Neuron (in vitro differentiated cells): ENCODE results near the gene RNU6-1.
A peak's percentile ranks its signal among the peaks of the same experiment; 100 is the strongest.

ENCODE experiments used
- H2AFZ ChIP-seq: one replicate; pipeline ENCODE4 v1.6.1; 2013; ENCODE audit warnings: low read depth, mild to moderate bottlenecking, inconsistent platforms, low read length, moderate library complexity
- H3K27me3 ChIP-seq: one replicate; pipeline ENCODE4 v1.6.1; 2013; ENCODE audit warnings: low read length; ENCODE audit not compliant: insufficient read depth
- H3K36me3 ChIP-seq: one replicate; pipeline ENCODE4 v1.6.1; 2013; ENCODE audit warnings: low read length; ENCODE audit not compliant: insufficient read depth
- H3K4me1 ChIP-seq: one replicate; pipeline ENCODE4 v1.6.1; 2013; ENCODE audit warnings: low read length; ENCODE audit not compliant: insufficient read depth
- H3K4me3 ChIP-seq: 2 replicates; pipeline ENCODE4 v1.5.1; 2013; ENCODE audit warnings: mild to moderate bottlenecking, low read length, moderate library complexity
- H3K9me3 ChIP-seq: one replicate; pipeline ENCODE4 v1.6.1; 2013; ENCODE audit warnings: low read length

RNU6-1 gene

GRCh38 chr15:67835297-67836133, 4.3 kb downstream of the RNU6-1 start:
- no peak overlapping the region for H2AFZ ChIP-seq
- no peak overlapping the region for H3K4me3 ChIP-seq
- H3K4me1 ChIP-seq: peaks cover 31% of the 10 kb centered on the region
- H3K27me3 ChIP-seq: peaks cover 38% of the 10 kb centered on the region
- no peaks in the 10 kb centered on the region for H3K36me3 ChIP-seq
- H3K9me3 ChIP-seq: peaks cover 4% of the 10 kb centered on the region

- peak overlapping the region; percentile 58 for H2AFZ ChIP-seq
- H3K4me1 ChIP-seq: peaks cover 31% of the 10 kb centered on the region
- H3K4me3 ChIP-seq: peak overlapping the region; percentile 28
- peaks cover 46% of the 10 kb centered on the region for H3K27me3 ChIP-seq
- peaks cover 7% of the 10 kb centered on the region for H3K9me3 ChIP-seq
- H3K36me3 ChIP-seq: no peaks in the 10 kb centered on the region
Observed at GRCh38 chr15:67834581-67835296, 5.1 kb downstream of the RNU6-1 start.

GRCh38 chr15:67833710-67834511, 5.9 kb downstream of the RNU6-1 start:
- Histone ChIP-seq H2AFZ (no peak overlapping the region), H3K36me3 (no peaks in the 10 kb centered on the region), H3K4me1 (peaks cover 29% of the 10 kb centered on the region), H3K27me3 (peaks cover 54% of the 10 kb centered on the region), H3K9me3 (peaks cover 11% of the 10 kb centered on the region), H3K4me3 (peak overlapping the region; percentile 36)

- peaks cover 62% of the 10 kb centered on the region for H3K27me3 ChIP-seq
- H3K36me3 ChIP-seq: no peaks in the 10 kb centered on the region
- no peak overlapping the region for H2AFZ ChIP-seq
- H3K4me1 ChIP-seq: peaks cover 32% of the 10 kb centered on the region
- peak overlapping the region; percentile 36 for H3K4me3 ChIP-seq
- H3K9me3 ChIP-seq: peaks cover 11% of the 10 kb centered on the region
Observed at GRCh38 chr15:67832897-67833709, 6.7 kb downstream of the RNU6-1 start.

- Histone ChIP-seq H3K9me3 (peaks cover 11% of the 10 kb centered on the region), H3K27me3 (peaks cover 71% of the 10 kb centered on the region), H2AFZ (no peak overlapping the region), H3K4me3 (no peak overlapping the region), H3K36me3 (no peaks in the 10 kb centered on the region), H3K4me1 (peaks cover 32% of the 10 kb centered on the region)
Observed at GRCh38 chr15:67832031-67832551, 7.8 kb downstream of the RNU6-1 start.

- Histone ChIP-seq H3K4me3 (no peak overlapping the region), H3K4me1 (peaks cover 32% of the 10 kb centered on the region), H3K27me3 (peaks cover 77% of the 10 kb centered on the region)
Observed at GRCh38 chr15:67831363-67831762, 8.5 kb downstream of the RNU6-1 start.

GRCh38 chr15:67829647-67830504, 10.0 kb downstream of the RNU6-1 start:
- Histone ChIP-seq H3K9me3 (peaks cover 13% of the 10 kb centered on the region), H3K4me3 (no peak overlapping the region), H3K36me3 (no peaks in the 10 kb centered on the region), H3K27me3 (peaks cover 79% of the 10 kb centered on the region), H2AFZ (no peak overlapping the region), H3K4me1 (peaks cover 36% of the 10 kb centered on the region)

More at GRCh38 chr15:67831363-67831762, 8.5 kb downstream of the RNU6-1 start:
- no peak overlapping the region for H2AFZ ChIP-seq
- no peaks in the 10 kb centered on the region for H3K36me3 ChIP-seq
- H3K9me3 ChIP-seq: peaks cover 12% of the 10 kb centered on the region

- peaks cover 79% of the 10 kb centered on the region for H3K27me3 ChIP-seq
- peaks cover 38% of the 10 kb centered on the region for H3K4me1 ChIP-seq
- H3K4me3 ChIP-seq: no peak overlapping the region
- peaks cover 13% of the 10 kb centered on the region for H3K9me3 ChIP-seq
- no peaks in the 10 kb centered on the region for H3K36me3 ChIP-seq
- H2AFZ ChIP-seq: no peak overlapping the region
Observed at GRCh38 chr15:67828969-67829646, 10.7 kb downstream of the RNU6-1 start.

GRCh38 chr15:67828278-67828968, 11.4 kb downstream of the RNU6-1 start:
- H3K9me3 ChIP-seq: peaks cover 13% of the 10 kb centered on the region
- H3K27me3 ChIP-seq: peaks cover 85% of the 10 kb centered on the region
- H2AFZ ChIP-seq: no peak overlapping the region
- H3K36me3 ChIP-seq: no peaks in the 10 kb centered on the region
- peaks cover 38% of the 10 kb centered on the region for H3K4me1 ChIP-seq
- H3K4me3 ChIP-seq: no peak overlapping the region

GRCh38 chr15:67827562-67828277, 12.1 kb downstream of the RNU6-1 start:
- Histone ChIP-seq H3K4me1 (peaks cover 36% of the 10 kb centered on the region), H3K4me3 (no peak overlapping the region), H3K9me3 (peaks cover 13% of the 10 kb centered on the region), H2AFZ (no peak overlapping the region), H3K36me3 (no peaks in the 10 kb centered on the region), H3K27me3 (peaks cover 90% of the 10 kb centered on the region)
